ENCODE measurements around the gene RSPH6A.

The RSPH6A gene

DNA sequence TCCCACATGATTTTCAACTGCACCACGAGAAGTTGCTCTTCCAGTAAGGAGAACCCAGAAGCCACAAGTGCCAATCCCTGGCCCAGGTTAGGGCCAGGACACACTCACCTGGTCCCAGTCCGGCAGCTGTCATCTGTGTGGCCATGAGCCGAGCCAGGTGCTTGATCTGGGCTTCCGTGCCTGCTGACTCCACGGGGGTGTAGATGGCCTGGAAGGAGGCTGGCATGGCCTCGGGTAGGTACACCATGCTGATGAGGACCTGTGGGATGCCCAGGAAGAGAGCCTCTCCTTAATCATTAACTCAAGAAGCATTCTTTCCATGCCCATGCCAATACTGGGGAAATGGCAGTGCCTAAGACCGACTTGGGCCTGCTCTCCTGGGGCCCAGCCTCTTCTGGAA, 19.9 kb upstream of the RSPH6A start:
- no peak for DNase-seq (ENCODE audit: extremely low read depth, low read depth)
- TF ChIP-seq, protein P1, sequence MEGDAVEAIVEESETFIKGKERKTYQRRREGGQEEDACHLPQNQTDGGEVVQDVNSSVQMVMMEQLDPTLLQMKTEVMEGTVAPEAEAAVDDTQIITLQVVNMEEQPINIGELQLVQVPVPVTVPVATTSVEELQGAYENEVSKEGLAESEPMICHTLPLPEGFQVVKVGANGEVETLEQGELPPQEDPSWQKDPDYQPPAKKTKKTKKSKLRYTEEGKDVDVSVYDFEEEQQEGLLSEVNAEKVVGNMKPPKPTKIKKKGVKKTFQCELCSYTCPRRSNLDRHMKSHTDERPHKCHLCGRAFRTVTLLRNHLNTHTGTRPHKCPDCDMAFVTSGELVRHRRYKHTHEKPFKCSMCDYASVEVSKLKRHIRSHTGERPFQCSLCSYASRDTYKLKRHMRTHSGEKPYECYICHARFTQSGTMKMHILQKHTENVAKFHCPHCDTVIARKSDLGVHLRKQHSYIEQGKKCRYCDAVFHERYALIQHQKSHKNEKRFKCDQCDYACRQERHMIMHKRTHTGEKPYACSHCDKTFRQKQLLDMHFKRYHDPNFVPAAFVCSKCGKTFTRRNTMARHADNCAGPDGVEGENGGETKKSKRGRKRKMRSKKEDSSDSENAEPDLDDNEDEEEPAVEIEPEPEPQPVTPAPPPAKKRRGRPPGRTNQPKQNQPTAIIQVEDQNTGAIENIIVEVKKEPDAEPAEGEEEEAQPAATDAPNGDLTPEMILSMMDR (IDR thresholded peaks at IDR 0.05; ENCODE audit: low read depth, low read length): no peak

DNA sequence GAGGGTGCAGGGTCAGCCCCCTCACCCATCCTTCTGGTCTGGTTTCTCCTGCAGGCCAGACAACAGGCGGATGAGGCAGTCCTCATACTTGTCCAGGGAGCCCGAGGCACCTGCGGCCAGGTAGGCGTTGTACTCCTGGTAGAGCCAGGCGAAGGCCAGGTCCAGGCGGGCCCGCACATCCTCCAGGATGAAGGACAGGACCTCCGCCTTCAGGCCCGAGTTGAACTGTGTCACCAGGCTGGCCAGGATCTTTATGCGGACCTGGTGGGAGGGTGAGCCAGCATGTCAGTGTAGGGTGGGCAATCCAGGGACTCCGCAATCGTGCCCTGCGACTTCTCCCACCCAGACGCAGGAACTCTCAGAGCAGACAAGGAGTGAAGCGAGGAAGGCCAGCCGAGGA, 13.8 kb upstream of the RSPH6A start:
- no peak for DNase-seq (ENCODE audit: extremely low read depth, low read depth)
- TF ChIP-seq, protein P1 (IDR thresholded peaks at IDR 0.05; ENCODE audit: low read depth, low read length): no peak

DNA sequence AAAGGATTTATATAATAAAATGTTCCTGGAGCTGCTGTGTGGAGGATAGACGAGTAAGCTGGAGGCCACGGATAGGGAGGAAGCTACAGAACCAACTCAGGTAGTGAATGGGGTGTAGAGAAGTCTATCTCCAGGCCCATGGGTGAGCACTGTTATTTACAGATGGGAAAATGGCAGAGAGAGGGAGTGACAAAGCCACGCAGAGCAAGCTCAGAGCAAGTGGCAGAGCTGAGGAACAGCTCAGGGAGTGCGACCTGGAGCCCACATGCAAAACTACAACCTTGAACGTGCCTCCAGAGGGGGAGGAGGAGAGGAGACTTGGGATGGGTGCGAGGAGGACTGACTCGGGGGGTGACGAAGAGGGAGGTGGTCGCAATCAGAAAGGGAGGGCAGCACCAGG, 13.4 kb upstream of the RSPH6A start:
- TF ChIP-seq, protein P1 (IDR thresholded peaks at IDR 0.05; ENCODE audit: low read depth, low read length): no peak
- no peak for DNase-seq (ENCODE audit: extremely low read depth, low read depth)

DNA sequence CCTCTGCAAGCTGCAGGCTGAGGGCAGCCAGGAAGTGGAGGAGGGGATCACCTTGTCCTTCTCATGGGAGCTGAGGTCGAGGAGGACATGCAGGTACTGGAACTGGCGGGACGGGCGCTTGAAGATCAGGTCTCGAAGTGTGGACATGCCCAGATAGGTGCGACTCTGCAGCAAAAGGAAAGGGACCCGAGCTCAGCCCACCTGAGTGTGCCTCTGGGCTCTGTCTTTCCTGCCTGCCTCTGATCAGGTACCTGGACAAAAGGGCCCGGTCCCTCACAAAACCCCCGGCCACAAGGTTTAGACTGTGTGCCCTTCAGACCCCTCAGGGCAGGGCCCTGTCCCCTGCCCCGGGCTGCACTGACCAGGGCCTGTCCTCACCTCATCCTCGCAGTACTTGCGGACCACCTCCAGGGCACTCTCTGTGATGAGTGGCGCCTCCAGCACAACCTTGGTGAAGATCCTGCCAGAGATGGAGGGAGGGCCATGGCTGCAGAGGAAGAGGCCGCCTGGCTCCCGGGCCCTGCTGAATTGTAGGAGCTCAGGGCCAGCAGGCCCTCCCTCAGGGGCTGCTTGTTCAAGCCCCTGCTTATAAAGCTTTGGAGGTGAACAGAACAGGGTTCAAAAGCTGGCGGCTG, 12.5 kb upstream of the RSPH6A start:
- no peak for DNase-seq (ENCODE audit: extremely low read depth, low read depth)
- TF ChIP-seq, protein P1 (IDR thresholded peaks at IDR 0.05; ENCODE audit: low read depth, low read length): no peak

DNA sequence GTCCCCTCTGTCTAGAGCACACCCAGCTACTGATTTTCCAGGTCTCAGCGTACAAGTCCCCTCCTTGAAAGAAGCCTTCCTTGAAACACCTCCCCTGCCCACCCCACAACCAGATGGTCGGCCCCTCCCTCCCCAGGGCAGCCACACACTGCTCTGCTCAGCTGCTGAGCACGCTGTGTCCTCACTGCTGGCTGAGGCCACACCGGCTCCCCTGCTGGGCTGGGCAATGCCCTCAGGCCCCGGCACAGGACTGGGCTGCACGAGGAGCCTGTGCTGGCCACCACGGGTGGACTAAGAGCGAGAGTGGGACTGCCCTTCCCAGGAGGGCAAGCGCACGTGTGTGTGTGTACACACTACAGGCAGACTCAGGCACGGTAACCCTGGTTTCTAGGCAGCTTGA, 11.8 kb upstream of the RSPH6A start:
- TF ChIP-seq, protein P1 (IDR thresholded peaks at IDR 0.05; ENCODE audit: low read depth, low read length): no peak
- no peak for DNase-seq (ENCODE audit: extremely low read depth, low read depth)

DNA sequence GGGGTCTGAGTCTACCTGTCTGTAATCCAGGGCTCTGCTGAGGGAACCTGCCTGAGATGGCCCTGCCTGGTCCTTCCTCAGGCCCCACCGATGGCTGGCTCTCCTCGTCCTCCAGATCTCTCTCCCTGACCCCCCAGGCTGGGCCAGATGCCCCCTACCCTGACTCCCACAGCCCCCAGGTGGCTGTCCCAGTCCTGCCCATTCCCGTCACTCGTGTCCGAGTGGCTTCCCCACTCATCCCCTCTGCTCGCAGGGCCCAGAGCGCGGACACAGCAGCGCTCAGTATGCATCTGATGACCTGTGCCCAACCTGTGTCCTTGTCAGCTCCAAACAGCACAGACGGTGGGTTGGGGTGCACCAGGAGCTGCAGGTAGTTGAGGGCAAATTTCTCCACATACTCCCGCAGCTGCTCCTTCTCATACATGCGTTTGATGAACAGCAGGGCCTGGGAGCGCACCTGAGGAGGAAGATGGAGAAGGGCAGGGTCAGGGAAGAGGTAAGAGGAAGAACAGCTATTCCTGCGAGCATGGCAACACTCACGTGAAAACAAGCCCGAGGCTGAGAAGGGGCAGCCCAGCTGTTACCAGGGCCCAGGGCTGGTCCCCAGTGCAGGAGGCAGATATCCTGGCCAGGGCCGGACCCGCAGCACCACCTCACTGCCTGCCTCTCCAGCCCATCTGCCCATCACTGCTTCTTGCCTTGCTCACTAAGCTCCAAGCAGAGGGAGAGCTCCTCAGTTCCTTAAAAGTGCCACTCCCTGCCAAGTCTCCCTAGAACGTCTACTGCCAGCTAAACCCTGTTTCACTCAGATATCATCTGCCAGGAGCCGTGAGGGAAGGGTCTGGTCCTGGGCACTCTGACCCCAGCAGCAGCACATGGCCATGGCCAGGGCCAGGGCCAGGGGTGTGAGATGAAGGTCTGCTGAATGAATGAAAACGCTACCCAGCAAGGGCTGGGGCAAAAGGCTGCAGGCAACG, 11.1 kb upstream of the RSPH6A start:
- TF ChIP-seq, protein P1 (IDR thresholded peaks at IDR 0.05; ENCODE audit: low read depth, low read length): no peak
- DNase-seq (ENCODE audit: extremely low read depth, low read depth): no peak

DNA sequence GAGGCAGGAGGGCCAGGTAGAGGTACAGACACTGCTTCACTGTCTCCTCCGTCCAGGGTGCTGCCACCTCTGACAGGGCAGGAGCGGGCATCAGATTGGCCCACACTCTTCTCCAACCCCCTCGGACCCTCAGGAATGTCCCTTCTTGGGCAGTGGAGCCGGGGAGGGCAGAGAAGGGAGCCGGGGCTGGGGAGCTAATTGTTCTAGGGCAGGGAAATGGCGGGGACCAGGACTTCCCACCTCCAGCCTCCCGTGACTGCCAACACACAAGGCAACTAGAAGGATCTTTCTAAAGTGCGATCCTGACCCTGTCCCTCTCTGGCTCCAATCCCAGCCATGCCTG, 10.1 kb upstream of the RSPH6A start:
- TF ChIP-seq, protein P1 (IDR thresholded peaks at IDR 0.05; ENCODE audit: low read depth, low read length): no peak
- no peak for DNase-seq (ENCODE audit: extremely low read depth, low read depth)
